ENCODE data around the gene UBE2N.

Gene UBE2N

GRCh38 chr12:93443576-93443975 lies 1.8 kb upstream of the UBE2N start:
- H3K4me2 ChIP-seq (ENCODE audit: low read depth, low read length, poor library complexity, severe bottlenecking): peak overlapping the region; percentile 99
- H3K36me3 ChIP-seq (ENCODE audit: insufficient read depth, low read length): no peaks in the 10 kb centered on the region
- H3F3A ChIP-seq (ENCODE audit: low read depth): no peaks in the 10 kb centered on the region
- H4K20me1 ChIP-seq (ENCODE audit: insufficient read depth, low read length, poor library complexity, severe bottlenecking): peaks cover 29% of the 10 kb centered on the region
- H3K9ac ChIP-seq (ENCODE audit: low read depth, low read length, poor library complexity, severe bottlenecking): no peak overlapping the region
- H3K79me2 ChIP-seq (ENCODE audit: insufficient read depth, low read length): peaks cover 36% of the 10 kb centered on the region
- H3K4me3 ChIP-seq (ENCODE audit: low read length, poor library complexity, severe bottlenecking): no peak overlapping the region
- H3K27me3 ChIP-seq (ENCODE audit: insufficient read depth, low read length, poor library complexity, severe bottlenecking): no peaks in the 10 kb centered on the region
- no peaks in the 10 kb centered on the region for H3K9me2 ChIP-seq (replicated peaks; ENCODE audit: low read depth, low read length)
- TF ChIP-seq, protein P1, sequence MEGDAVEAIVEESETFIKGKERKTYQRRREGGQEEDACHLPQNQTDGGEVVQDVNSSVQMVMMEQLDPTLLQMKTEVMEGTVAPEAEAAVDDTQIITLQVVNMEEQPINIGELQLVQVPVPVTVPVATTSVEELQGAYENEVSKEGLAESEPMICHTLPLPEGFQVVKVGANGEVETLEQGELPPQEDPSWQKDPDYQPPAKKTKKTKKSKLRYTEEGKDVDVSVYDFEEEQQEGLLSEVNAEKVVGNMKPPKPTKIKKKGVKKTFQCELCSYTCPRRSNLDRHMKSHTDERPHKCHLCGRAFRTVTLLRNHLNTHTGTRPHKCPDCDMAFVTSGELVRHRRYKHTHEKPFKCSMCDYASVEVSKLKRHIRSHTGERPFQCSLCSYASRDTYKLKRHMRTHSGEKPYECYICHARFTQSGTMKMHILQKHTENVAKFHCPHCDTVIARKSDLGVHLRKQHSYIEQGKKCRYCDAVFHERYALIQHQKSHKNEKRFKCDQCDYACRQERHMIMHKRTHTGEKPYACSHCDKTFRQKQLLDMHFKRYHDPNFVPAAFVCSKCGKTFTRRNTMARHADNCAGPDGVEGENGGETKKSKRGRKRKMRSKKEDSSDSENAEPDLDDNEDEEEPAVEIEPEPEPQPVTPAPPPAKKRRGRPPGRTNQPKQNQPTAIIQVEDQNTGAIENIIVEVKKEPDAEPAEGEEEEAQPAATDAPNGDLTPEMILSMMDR (conservative IDR thresholded peaks at IDR 0.05; ENCODE audit: low read length): no peak
- TF ChIP-seq EZH2phosphoT487 (IDR thresholded peaks at IDR 0.05; ENCODE audit: borderline replicate concordance): no peak
- no peaks in the 10 kb centered on the region for H3K9me3 ChIP-seq (ENCODE audit: insufficient read depth, low read depth, low read length)
- no peak overlapping the region for H2AFZ ChIP-seq (ENCODE audit: low read length)
- H3K4me1 ChIP-seq (ENCODE audit: insufficient read depth, low read length, poor library complexity, severe bottlenecking): peaks cover 33% of the 10 kb centered on the region

DNA sequence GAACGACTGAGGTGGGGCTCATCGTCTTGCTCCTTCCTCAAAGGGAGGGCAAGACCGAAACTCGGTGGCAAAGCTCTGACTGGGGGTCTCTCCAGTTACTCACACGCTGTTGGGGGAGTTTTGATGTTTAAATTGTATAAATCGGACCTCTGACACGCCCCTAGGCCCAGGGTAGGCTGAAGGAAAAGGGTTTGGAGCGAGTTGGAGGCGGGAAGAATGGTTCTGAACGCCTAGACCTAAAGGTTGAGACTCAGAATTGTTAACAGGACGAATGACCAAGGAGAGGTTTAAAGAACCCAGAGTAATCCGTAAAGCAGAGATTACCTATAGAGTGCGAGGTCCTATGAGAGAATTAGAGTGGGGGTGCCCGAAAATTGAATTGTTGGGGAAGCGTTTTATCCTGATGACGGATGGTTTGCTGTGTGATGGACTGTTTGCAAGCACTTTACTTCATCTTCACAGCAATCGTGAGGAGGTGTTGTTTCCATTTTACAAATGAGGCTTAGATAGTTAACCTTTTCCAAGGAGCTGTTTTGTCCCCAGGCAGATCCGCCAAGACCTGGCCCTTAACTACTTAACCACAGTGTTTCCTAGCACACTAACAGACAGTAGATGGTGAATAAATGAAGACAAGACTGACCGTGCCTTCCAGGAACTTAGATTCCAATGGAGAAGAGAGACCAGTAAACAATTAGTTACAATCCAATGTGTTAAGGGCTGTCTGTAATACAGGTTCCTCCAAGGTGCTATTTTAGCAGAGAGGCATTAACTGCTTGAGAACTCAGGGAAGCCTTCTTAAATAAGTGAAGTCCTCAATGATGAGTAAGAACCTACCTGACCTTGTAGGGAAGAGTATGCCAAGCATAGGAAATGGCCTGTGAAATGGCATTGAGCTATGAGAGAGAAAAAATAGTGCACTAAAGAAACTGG lies 929 bp upstream of the UBE2N start:
- peak overlapping the region; percentile 99 for H2AFZ ChIP-seq (ENCODE audit: low read length)
- H3K9me2 ChIP-seq (replicated peaks; ENCODE audit: low read depth, low read length): no peaks in the 10 kb centered on the region
- H3K4me1 ChIP-seq (ENCODE audit: insufficient read depth, low read length, poor library complexity, severe bottlenecking): peaks cover 42% of the 10 kb centered on the region
- H3K9ac ChIP-seq (ENCODE audit: low read depth, low read length, poor library complexity, severe bottlenecking): peak overlapping the region; percentile 98
- peak overlapping the region; percentile 99 for H3K4me2 ChIP-seq (ENCODE audit: low read depth, low read length, poor library complexity, severe bottlenecking)
- peaks cover 38% of the 10 kb centered on the region for H4K20me1 ChIP-seq (ENCODE audit: insufficient read depth, low read length, poor library complexity, severe bottlenecking)
- H3K36me3 ChIP-seq (ENCODE audit: insufficient read depth, low read length): no peaks in the 10 kb centered on the region
- H3F3A ChIP-seq (ENCODE audit: low read depth): no peaks in the 10 kb centered on the region
- no peaks in the 10 kb centered on the region for H3K9me3 ChIP-seq (ENCODE audit: insufficient read depth, low read depth, low read length)
- no peaks in the 10 kb centered on the region for H3K27me3 ChIP-seq (ENCODE audit: insufficient read depth, low read length, poor library complexity, severe bottlenecking)
- no peak for TF ChIP-seq EZH2phosphoT487 (IDR thresholded peaks at IDR 0.05; ENCODE audit: borderline replicate concordance)
- TF ChIP-seq, protein P1 (conservative IDR thresholded peaks at IDR 0.05; ENCODE audit: low read length): no peak
- peaks cover 45% of the 10 kb centered on the region for H3K79me2 ChIP-seq (ENCODE audit: insufficient read depth, low read length)
- peak overlapping the region; percentile 98 for H3K4me3 ChIP-seq (ENCODE audit: low read length, poor library complexity, severe bottlenecking)

- TF ChIP-seq, protein P1 (conservative IDR thresholded peaks at IDR 0.05; ENCODE audit: low read length): no peak
- TF ChIP-seq EZH2phosphoT487 (IDR thresholded peaks at IDR 0.05; ENCODE audit: borderline replicate concordance): no peak
- H3K79me2 ChIP-seq (ENCODE audit: insufficient read depth, low read length): peaks cover 60% of the 10 kb centered on the region
- no peaks in the 10 kb centered on the region for H3K9me2 ChIP-seq (replicated peaks; ENCODE audit: low read depth, low read length)
- H3K9ac ChIP-seq (ENCODE audit: low read depth, low read length, poor library complexity, severe bottlenecking): peak overlapping the region; percentile 98
- H2AFZ ChIP-seq (ENCODE audit: low read length): peak overlapping the region; percentile 99; the same call in 1 of the 2 replicates
- H4K20me1 ChIP-seq (ENCODE audit: insufficient read depth, low read length, poor library complexity, severe bottlenecking): peaks cover 53% of the 10 kb centered on the region
- no peaks in the 10 kb centered on the region for H3K27me3 ChIP-seq (ENCODE audit: insufficient read depth, low read length, poor library complexity, severe bottlenecking)
- no peaks in the 10 kb centered on the region for H3F3A ChIP-seq (ENCODE audit: low read depth)
- peak overlapping the region; percentile 94 for H3K4me2 ChIP-seq (ENCODE audit: low read depth, low read length, poor library complexity, severe bottlenecking)
- H3K4me1 ChIP-seq (ENCODE audit: insufficient read depth, low read length, poor library complexity, severe bottlenecking): peaks cover 58% of the 10 kb centered on the region
- H3K4me3 ChIP-seq (ENCODE audit: low read length, poor library complexity, severe bottlenecking): peak overlapping the region; percentile 98
- H3K9me3 ChIP-seq (ENCODE audit: insufficient read depth, low read depth, low read length): no peaks in the 10 kb centered on the region
- H3K36me3 ChIP-seq (ENCODE audit: insufficient read depth, low read length): no peaks in the 10 kb centered on the region
These were observed 598 bp downstream of the UBE2N start for GRCh38 chr12:93441081-93441616.

Data from Loucy (cell line).